Liver (tissue), 9 donors: ENCODE data around the gene PNLIPRP3. TPM values are rescaled to one million over a fixed set of nuclear protein-coding genes. Genes with fewer than 3 reads are reported as not detected.

Source experiments
- DNase-seq: peaks from one replicate; pipeline ENCODE4 v3.0.0-alpha.2; 2017; ENCODE audit warnings: low spot score
- H3K27ac ChIP-seq, 2 donors: one replicate each; pipeline ENCODE4 v1.7.0; 2013; ENCODE audit warnings: inconsistent platforms in 2 of 2, low read length in 2 of 2, control low read depth in 1 of 2, low read depth in 1 of 2, mild to moderate bottlenecking in 1 of 2
- H3K27me3 ChIP-seq, 4 donors: one replicate each; pipeline versions ENCODE4 v1.6.1 to v1.7.0; 2013; ENCODE audit warnings: low read length in 3 of 4, inconsistent platforms in 1 of 4, mild to moderate bottlenecking in 1 of 4, moderate library complexity in 1 of 4; ENCODE audit not compliant: control insufficient read depth in 4 of 4, insufficient read depth in 4 of 4
- H3K36me3 ChIP-seq, 4 donors: one replicate each; pipeline versions ENCODE4 v1.6.1 to v1.7.0; 2013; ENCODE audit warnings: low read length in 3 of 4, mild to moderate bottlenecking in 3 of 4, low read depth in 1 of 4, moderate library complexity in 1 of 4; ENCODE audit not compliant: control insufficient read depth in 4 of 4, insufficient read depth in 3 of 4
- H3K4me1 ChIP-seq, 4 donors: one replicate each; pipeline versions ENCODE4 v1.6.1 to v1.7.0; 2013; ENCODE audit warnings: low read length in 3 of 4, mild to moderate bottlenecking in 3 of 4, moderate library complexity in 1 of 4; ENCODE audit not compliant: control insufficient read depth in 4 of 4, insufficient read depth in 4 of 4
- H3K4me3 ChIP-seq, 3 donors: one replicate each; pipeline versions ENCODE4 v1.6.1 to v1.7.0; 2013; ENCODE audit warnings: low read length in 3 of 3, control low read depth in 1 of 3, low read depth in 1 of 3, mild to moderate bottlenecking in 1 of 3
- H3K9ac ChIP-seq, 2 donors: one replicate each; pipeline ENCODE4 v1.7.0; 2013; ENCODE audit warnings: low read length in 2 of 2, mild to moderate bottlenecking in 2 of 2, moderate library complexity in 2 of 2, control low read depth in 1 of 2, low read depth in 1 of 2
- H3K9me3 ChIP-seq, 4 donors: one replicate each; pipeline versions ENCODE4 v1.6.1 to v1.7.0; 2013; ENCODE audit warnings: low read length in 3 of 4; ENCODE audit not compliant: control insufficient read depth in 4 of 4
- ATF3 ChIP-seq: IDR thresholded peaks from 2 replicates; pipeline ENCODE4 v1.6.1; 2016; ENCODE audit warnings: antibody characterized with exemption
- CTCF ChIP-seq: fragments of 150-350 bp; IDR thresholded peaks from 2 replicates; pipeline ENCODE4 v1.5.1; 2017; ENCODE audit warnings: improper control_type of control experiment, low read depth, low read length; ENCODE audit not compliant: missing input control
- EGR1 ChIP-seq, 2 donors: IDR thresholded peaks; 2 replicates each; pipeline ENCODE4 v1.6.1; 2016 to 2018; ENCODE audit warnings: antibody characterized with exemption in 2 of 2, low read depth in 2 of 2
- FOXA1 ChIP-seq: IDR thresholded peaks from 2 replicates; pipeline ENCODE4 v1.6.1; 2016; ENCODE audit warnings: antibody characterized with exemption
- FOXA2 ChIP-seq: IDR thresholded peaks from 2 replicates; pipeline ENCODE4 v1.6.1; 2016; ENCODE audit warnings: antibody characterized with exemption
- GABPA ChIP-seq, 2 donors: IDR thresholded peaks in 1 of 2; conservative IDR thresholded peaks in 1 of 2; 2 replicates each; pipeline ENCODE4 v1.6.1; 2016; ENCODE audit warnings: antibody characterized with exemption in 2 of 2, mild to moderate bottlenecking in 1 of 2, moderate library complexity in 1 of 2
- HNF4A ChIP-seq, 2 donors: conservative IDR thresholded peaks; 2 replicates each; pipeline ENCODE4 v1.6.1; 2016; ENCODE audit warnings: antibody characterized with exemption in 2 of 2, mild to moderate bottlenecking in 2 of 2
- HNF4G ChIP-seq: IDR thresholded peaks from 2 replicates; pipeline ENCODE4 v1.6.1; 2016; ENCODE audit warnings: antibody characterized with exemption
- JUND ChIP-seq, 2 donors: IDR thresholded peaks; 2 replicates each; pipeline ENCODE4 v1.6.1; 2016; ENCODE audit warnings: antibody characterized with exemption in 2 of 2
- MAX ChIP-seq: IDR thresholded peaks from 2 replicates; pipeline ENCODE4 v1.6.1; 2016; ENCODE audit warnings: antibody characterized with exemption
- NR2F2 ChIP-seq: IDR thresholded peaks from 2 replicates; pipeline ENCODE4 v1.6.1; 2016; ENCODE audit warnings: antibody characterized with exemption
- RAD21 ChIP-seq, 2 donors: IDR thresholded peaks; 2 replicates each; pipeline ENCODE4 v1.6.1; 2016; ENCODE audit warnings: antibody characterized with exemption in 2 of 2, mild to moderate bottlenecking in 2 of 2
- REST ChIP-seq: IDR thresholded peaks from 2 replicates; pipeline ENCODE4 v1.6.1; 2016; ENCODE audit warnings: antibody characterized with exemption, mild to moderate bottlenecking
- RXRA ChIP-seq, 2 donors: IDR thresholded peaks; 2 replicates each; pipeline ENCODE4 v1.6.1; 2017 to 2018; ENCODE audit warnings: antibody characterized with exemption in 2 of 2, mild to moderate bottlenecking in 1 of 2
- SP1 ChIP-seq: IDR thresholded peaks from 2 replicates; pipeline ENCODE4 v1.6.1; 2018; ENCODE audit warnings: antibody characterized with exemption, mild to moderate bottlenecking
- TAF1 ChIP-seq: conservative IDR thresholded peaks from 2 replicates; pipeline ENCODE4 v1.6.1; 2016; ENCODE audit warnings: antibody characterized with exemption, mild to moderate bottlenecking
- YY1 ChIP-seq: IDR thresholded peaks from 2 replicates; pipeline ENCODE4 v1.6.1; 2016; ENCODE audit warnings: antibody characterized with exemption, mild to moderate bottlenecking
- ZBTB33 ChIP-seq: IDR thresholded peaks from 2 replicates; pipeline ENCODE4 v1.6.1; 2016; ENCODE audit warnings: antibody characterized with exemption
- WGBS: extraction: QIAGEN DNeasy Blood & Tissue Kit; methylation state at CpG from one replicate; pipeline ENCODE4 v1.1.7; 2013; 5-methylcytosine and 5-hydroxymethylcytosine counted together
- polyA plus RNA-seq, 2 donors: library from polyadenylated mRNA; stranded (reverse) in 1 of 2; unstranded in 1 of 2; fragments of 200-250 nt in 1 of 2; fragments of >200 nt in 1 of 2; fragmentation: Nextera tagmentation in 1 of 2; extraction: Ambion mirVana in 1 of 2; gene quantifications; one replicate each; pipeline versions ENCODE4 v1.2.1 to v1.2.3, GENCODE V29; 2013 to 2015
- total RNA-seq, 2 donors: library from RNA; depleted of rRNA; stranded (reverse); fragments of >200 nt; gene quantifications; one replicate each; pipeline ENCODE4 v1.2.3, GENCODE V29; 2014
- donor health status: healthy.
- donor health status: healthy.
- donor health status: healthy.
- donor health status: healthy.
- donor health status: healthy.

Gene PNLIPRP3
- total and polyA plus RNA-seq, 4 donors, result not detected

GRCh38 chr10:116470768-116471415 lies 43.2 kb downstream of the PNLIPRP3 start:
- no peaks in the 10 kb centered on the region for H3K36me3 ChIP-seq
- H3K9ac ChIP-seq, result no peak overlapping the region
- peak; percentile 10 to 69 for TF ChIP-seq JUND (IDR thresholded peaks at IDR 0.05)
- peak; percentile 74 for TF ChIP-seq RAD21 (IDR thresholded peaks at IDR 0.05)
- TF ChIP-seq GABPA (IDR thresholded peaks at IDR 0.05 in 1 of 2, conservative IDR thresholded peaks at IDR 0.05 in 1 of 2), result no peak
- peak; percentile 58 for TF ChIP-seq CTCF
- TF ChIP-seq SP1, result no peak
- TF ChIP-seq FOXA1, result no peak
- no peaks in the 10 kb centered on the region for H3K9me3 ChIP-seq
- H3K4me3 ChIP-seq, result no peak overlapping the region
- WGBS, result 49% methylated on average over 6 of the region's 6 CpGs
- no peak overlapping the region for H3K27ac ChIP-seq
- peaks cover 0 to 4% (median 0%) of the 10 kb centered on the region in 4 donors for H3K27me3 ChIP-seq
- no peaks in the 10 kb centered on the region for H3K4me1 ChIP-seq
- no peak for DNase-seq

- WGBS, result 35% methylated on average over 4 of the region's 4 CpGs
- TF ChIP-seq RXRA (IDR thresholded peaks at IDR 0.05) (no peak), EGR1 (IDR thresholded peaks at IDR 0.05; ENCODE audit: low read depth in 2 of 2) (no peak), RAD21 (IDR thresholded peaks at IDR 0.05) (no peak), HNF4A (conservative IDR thresholded peaks at IDR 0.05) (no peak), FOXA2 (no peak), TAF1 (no peak), HNF4G (no peak), ZBTB33 (no peak), JUND (IDR thresholded peaks at IDR 0.05) (no peak), FOXA1 (no peak), CTCF (no peak), REST (no peak), SP1 (no peak), GABPA (IDR thresholded peaks at IDR 0.05 in 1 of 2, conservative IDR thresholded peaks at IDR 0.05 in 1 of 2) (no peak), ATF3 (no peak), NR2F2 (no peak), YY1 (no peak), MAX (no peak)
- no peak overlapping the region for H3K4me3 ChIP-seq
These were observed 45.2 kb downstream of the PNLIPRP3 start for GRCh38 chr10:116472891-116473290.

More at GRCh38 chr10:116472891-116473290, 45.2 kb downstream of the PNLIPRP3 start:
- Histone ChIP-seq H3K9ac (no peak overlapping the region), H3K27ac (no peak overlapping the region), H3K9me3 (no peaks in the 10 kb centered on the region), H3K27me3 (peaks cover 0 to 9% (median 0%) of the 10 kb centered on the region in 4 donors), H3K4me1 (no peaks in the 10 kb centered on the region), H3K36me3 (no peaks in the 10 kb centered on the region)
- DNase-seq, result no peak
